Activated T-cell treated with anti-CD3 and anti-CD28 coated beads, Interleukin-2, amount 50 U/mL, for 1 hour (primary cell): ENCODE measurements around the gene PYGB.
"Not testable (repeated sequence)": the region's sequence is repeated elsewhere in the genome, so short reads cannot be mapped to it uniquely, and the experiment has no call there.

Experiments used
- DNase-seq: peaks from one replicate; pipeline ENCODE4 v3.0.0-alpha.2; 2020

PYGB gene

DNA sequence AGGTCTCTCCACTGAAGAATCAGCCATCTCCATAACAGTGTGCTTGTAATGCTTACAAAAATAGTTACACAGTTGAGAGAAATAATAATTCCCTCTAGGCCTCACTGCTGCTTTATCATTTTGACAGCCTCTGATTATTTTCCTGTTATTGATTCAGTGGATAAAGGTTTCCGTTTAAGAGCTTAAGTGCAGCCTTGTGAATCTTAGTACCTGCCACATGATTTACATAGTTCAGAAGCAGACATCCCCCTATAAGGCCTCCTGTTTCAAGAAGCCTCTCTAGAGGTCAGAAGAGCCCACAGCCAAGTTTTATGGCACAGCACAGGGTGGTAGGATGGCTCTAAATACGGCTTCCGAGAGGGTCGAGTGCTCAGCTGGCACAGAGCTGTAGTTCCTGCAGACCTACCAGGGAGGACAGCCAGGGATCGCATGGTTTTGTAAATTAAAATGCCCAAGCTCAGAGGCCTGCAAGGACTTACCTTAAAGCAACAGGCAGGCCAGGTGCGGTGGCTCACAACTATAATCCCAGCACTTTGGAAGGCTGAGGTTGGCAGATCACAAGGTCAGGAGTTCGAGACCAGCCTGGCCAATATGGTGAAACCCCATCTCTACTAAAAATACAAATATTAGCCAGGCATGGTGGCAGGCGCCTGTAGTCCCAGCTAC is 17.6 kb upstream of the PYGB start:
- DNase-seq: no peak

- no peak for DNase-seq
Measured at GRCh38 chr20:25233016-25233772, 14.7 kb upstream of the PYGB start.

DNA sequence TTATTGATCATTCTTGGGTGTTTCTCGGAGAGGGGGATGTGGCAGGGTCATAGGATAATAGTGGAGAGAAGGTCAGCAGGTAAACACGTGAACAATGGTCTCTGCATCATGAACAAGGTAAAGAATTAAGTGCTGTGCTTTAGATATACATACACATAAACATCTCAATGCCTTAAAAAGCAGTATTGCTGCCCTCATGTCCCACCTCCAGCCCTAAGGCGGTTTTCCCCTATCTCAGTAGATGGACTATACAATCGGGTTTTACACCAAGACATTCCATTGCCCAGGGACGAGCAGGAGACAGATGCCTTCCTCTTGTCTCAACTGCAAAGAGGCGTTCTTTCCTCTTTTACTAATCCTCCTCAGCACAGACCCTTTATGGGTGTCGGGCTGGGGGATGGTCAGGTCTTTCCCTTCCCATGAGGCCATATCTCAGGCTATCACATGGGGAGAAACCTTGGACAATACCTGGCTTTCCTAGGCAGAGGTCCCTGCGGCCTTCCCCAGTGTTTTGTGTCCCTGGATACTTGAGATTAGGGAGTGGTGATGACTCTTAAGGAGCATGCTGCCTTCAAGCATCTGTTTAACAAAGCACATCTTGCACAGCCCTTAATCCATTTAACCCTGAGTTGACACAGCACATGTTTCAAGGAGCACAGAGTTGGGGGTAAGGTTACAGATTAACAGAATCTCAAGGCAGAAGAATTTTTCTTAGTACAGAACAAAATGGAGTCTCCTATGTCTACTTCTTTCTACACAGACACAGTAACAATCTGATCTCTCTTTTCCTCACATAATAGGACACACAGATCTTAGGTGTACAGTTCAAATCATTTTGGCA is 13.7 kb upstream of the PYGB start:
- DNase-seq: not testable (repeated sequence)

DNA sequence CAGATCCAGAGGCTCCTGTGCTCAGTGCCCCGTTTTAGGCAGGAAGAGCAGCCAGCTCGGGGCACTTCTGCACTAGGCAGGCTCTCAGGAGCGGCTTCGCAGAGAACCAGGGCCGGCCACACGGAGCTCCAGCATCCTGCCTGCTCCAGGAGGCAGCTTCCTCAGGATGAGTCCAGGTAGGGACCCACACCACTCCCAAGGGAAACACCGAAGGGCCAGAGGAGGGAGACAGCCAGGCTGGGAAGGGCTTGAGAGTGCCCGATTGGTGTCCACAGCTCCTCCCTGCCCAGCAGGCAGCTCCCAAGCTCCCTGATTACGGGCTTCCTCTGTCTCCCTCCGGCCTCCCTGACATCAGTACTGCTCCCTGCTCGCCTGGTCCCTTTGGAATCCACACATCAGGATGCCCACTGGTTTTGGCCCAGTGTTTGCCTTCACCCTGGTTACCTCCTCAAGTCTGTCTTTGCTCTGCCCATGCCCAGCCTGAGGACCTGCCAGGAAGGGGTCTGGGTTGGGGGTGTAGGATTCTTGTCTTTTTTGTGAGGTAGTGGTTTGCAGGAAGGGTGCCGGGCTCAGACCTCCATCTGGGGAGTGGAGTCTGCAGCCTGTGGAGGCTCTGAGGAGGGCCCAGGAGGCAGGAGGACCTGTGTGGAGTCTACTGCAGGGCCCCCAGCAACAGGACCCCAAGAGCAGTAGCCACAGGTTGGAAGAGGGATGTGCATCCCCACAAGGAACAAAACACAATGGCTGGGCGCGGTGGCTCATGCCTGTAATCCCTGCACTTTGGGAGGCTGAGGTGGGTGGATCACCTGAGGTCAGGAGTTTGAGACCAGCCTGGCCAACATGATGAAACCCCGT is 11.2 kb upstream of the PYGB start:
- no peak for DNase-seq

DNA sequence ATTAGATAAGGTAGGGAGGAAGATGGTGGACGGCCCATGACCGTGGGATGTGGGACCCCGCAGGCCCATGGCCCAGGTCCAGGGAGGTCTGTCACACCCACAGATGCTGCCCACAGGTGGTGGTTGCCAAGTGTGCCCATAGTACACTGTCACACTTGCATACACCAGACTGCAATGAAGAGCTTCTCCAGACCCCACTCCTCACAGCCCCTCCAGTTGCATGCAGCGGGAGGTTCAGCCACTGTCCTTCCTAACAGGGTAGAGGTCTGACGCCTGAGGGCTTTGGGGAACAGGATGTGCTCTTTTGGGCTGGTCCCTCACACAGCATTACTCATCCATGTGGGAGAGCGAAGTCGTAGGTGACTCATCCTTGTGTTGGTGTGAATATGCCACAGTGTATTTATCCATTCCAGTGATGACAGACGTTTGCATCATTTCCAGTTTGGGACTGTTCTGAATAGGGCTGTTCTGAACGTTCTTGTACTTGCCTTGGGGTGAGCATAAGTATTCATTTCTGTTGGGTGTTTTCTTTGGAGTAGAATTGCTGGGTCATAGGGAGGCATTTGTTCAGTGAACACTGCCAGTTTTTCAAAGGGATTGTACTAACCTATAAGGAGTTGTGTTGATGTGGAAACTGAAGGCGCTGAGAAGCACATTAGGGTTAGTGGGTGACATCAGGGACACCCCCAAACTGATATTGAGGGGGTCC is 10.1 kb upstream of the PYGB start:
- DNase-seq: no peak

GRCh38 chr20:25238319-25239037 is 9.4 kb upstream of the PYGB start:
- no peak for DNase-seq

DNA sequence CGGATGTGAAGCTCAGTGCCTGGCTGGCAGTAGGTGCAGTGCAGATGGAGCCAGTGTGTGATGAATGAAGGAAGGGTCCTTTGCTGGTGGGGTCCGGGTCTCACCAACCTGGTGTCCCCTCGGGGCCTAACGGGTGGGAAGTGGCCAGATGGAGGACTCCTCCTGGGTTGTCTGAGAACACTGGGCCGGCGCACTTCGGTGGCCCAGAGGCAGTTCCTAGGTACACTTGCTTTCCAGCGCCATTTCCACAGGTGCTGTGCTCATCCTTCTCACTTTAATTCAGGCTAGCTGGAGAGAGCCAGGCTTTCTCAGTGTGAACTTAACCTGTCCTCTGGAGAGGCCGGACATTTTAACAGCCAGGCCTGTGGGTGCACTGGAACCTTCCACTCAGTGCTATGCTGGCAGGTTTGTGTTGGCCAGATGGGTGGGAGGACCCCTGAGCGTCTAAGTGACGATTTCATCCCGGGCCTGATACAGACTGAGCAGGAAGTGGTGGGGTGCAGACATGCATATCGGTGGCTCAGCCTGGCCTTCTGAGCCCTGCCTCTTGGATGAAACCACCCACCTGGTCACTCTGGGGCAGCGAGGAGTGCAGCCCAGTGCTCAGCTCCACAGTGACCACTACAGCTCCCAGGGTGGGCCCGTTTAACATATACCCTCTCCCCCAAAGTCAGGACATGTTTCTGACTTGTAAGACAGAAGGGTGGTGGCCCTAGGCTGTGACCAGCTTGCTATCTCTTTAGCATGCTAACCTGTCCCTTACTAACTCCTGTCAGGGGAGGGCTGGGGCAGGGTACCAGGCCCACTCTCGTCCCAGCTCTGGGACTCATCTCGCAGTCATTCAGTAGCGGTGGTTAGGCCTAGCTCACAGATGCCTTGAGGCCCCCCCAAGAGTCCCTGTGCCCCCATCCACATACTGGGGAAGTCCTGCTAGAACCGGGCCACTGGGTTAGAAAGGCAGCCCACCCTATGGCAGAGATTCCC is 8.2 kb upstream of the PYGB start:
- DNase-seq: no peak

DNA sequence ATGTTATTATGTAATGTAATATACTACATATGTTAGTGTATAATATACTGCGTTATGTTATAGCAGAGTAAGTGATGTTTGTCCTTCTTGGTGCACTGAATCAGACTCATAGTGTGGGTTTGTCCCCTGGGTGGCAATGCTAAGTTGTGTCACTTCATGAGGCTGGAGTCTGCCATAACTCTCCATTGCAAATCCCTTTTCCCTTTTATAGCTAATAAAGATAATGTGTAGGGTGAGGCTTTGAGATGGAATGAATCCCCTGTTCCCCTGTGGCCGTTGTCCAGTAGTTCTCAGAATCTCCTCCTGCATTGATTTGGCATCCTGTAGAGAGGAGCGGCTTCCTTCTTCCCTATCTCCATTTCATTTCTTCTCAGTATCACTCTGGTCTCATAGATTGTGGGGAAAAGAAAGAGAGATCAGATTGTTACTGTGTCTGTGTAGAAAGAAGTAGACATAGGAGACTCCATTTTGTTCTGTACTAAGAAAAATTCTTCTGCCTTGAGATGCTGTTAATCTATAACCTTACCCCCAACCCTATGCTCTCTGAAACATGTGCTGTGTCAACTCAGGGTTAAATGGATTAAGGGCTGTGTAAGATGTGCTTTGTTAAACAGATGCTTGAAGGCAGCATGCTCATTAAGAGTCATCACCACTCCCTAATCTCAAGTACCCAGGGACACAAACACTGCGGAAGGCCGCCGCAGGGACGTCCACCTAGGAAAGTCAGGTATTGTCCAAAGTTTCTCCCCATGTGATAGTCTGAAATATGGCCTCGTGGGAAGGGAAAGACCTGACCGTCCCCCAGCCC is 6.8 kb upstream of the PYGB start:
- DNase-seq: not testable (repeated sequence)

DNA sequence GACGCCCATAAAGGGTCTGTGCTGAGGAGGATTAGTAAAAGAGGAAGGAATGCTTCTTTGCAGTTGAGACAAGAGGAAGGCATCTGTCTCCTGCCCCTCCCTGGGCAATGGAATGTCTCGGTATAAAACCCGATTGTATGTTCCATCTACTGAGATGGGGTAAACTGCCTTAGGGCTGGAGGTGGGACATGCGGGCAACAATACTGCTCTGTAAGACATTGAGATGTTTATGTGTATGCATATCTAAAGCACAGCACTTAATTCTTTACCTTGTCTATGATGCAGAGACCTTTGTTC is 6.3 kb upstream of the PYGB start:
- not testable (repeated sequence) for DNase-seq

DNA sequence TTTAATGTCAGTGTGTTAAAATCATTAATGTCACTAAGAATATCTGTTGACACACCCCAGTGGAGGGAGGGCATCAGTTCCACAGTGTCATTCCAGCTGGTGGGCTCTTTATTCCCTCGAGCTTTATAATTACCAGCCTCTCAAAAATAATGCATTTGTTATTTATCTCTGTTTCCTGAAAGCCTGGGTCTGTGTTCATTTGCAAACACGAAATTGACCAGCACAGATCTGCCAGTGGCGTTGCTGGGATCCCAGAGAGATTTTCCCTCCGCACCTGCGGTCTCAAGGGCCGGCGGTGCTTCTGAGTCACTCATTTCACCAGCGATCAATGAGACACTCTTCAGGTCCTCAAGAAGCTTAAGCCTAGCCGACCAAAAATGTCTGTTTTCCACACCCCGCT is 5.7 kb upstream of the PYGB start:
- DNase-seq: no peak

GRCh38 chr20:25243416-25243979 is 4.4 kb upstream of the PYGB start:
- no peak for DNase-seq

DNA sequence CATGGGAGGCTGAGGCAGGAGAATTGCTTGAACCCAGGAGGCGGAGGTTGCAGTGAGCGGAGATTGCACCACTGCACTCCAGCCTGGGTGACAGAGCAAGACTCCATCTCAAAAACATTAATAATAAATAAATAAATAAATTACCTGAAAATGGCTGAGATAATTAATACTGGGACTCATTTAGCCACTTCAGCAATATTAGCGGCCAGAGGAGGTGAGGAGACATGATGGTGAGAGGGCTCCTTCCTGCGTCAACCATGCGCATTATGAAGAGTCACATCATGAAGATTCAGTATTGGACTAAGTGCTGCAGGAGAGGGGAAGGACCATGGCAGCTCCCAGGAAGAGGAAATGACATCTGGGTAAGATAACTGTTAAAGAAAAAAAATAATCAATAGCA is 2.9 kb upstream of the PYGB start:
- no peak for DNase-seq

DNA sequence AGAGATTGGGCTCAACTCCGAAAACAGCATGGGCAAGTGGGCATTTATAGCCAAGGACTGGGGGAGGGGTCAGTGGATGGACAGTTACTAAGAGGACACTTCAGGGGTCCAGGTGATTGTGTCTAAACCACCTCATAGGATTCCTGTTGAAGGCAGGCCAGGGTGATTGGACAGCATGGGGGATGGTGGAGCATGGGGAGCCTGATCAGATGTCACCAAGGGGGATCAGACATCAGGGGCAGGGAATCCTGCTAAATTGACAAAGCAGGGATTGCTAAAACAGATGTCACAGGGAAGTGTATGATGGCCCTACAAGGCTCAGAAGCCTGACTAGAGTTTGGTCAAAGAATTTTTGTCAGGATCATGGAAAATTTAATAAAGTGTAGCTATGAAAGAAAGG is 2.4 kb upstream of the PYGB start:
- no peak for DNase-seq

DNA sequence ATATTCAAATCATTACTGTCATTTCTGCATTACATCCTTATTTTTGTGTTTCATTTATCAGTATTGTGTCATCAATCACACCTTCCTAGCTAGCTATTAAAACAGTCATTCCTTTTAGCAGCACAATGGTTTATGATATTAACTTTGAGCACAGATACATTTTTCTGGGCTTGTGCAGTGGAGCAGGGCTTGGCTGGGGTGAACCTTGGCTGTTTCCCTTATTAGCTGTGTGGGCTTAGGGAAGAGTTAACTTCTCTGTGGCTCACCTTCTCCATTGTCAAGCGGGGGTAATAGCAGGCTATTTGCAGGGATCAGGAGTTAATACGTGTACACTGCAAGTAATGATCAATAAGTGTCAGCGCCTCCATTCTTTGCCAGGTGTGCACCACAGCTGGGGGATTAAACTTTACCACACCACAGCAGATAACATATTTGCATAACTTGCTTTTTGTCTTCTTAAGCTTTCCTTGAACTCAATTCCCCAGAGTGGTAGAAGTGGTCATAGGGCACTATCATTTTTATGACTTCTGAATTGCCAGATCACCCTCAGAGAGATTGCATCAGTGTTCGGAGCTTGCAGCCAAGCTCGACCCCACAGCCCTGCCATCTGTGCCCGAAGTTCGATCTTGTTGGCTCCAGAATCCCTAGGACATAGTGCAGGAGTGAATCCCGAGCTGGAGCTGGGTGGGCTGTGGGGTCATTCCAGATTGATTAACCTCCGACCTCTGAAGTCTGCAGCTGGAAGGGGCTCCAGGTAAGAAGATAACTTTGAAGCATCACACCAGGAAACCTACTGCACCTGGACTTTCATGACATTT is 1.5 kb upstream of the PYGB start:
- no peak for DNase-seq

- DNase-seq: no peak
Measured at GRCh38 chr20:25247000-25247517, 826 bp upstream of the PYGB start.

- no peak for DNase-seq
Measured at GRCh38 chr20:25247518-25247955, 348 bp upstream of the PYGB start.

GRCh38 chr20:25248786-25249172 is 894 bp downstream of the PYGB start:
- no peak for DNase-seq
